Adrenal gland (tissue), 12 donors: ENCODE data around the gene MDN1. TPM values are rescaled to one million over a fixed set of nuclear protein-coding genes. Genes with fewer than 3 reads are reported as not detected.
A peak's percentile ranks its signal among the peaks of the same experiment; 100 is the strongest.
"Not testable (repeated sequence)": the region's sequence is repeated elsewhere in the genome, so short reads cannot be mapped to it uniquely, and the experiment has no call there.

Experiments
- DNase-seq, 7 donors: peaks; one replicate each; pipeline ENCODE4 v3.0.0-alpha.2; 2019 to 2020
- H3K27ac ChIP-seq, 5 donors: fragments of 200-600 bp; sonication (generic) in 4 of 5; 1 replicate in 3 of 5; 2 replicates in 2 of 5; pipeline versions ENCODE4 v1.5.1 to v1.8.0; 2016 to 2020; ENCODE audit warnings: mild to moderate bottlenecking in 1 of 5
- H3K27me3 ChIP-seq: fragments of 200-600 bp; 2 replicates; pipeline ENCODE4 v1.8.0; 2021
- H3K36me3 ChIP-seq, 2 donors: fragments of 200-600 bp; replicated peaks in 1 of 2; 1 replicate in 1 of 2; 2 replicates in 1 of 2; pipeline versions ENCODE4 v1.5.1 to v1.8.0; 2018 to 2022
- H3K4me1 ChIP-seq, 2 donors: fragments of 200-600 bp; replicated peaks in 1 of 2; 1 replicate in 1 of 2; 2 replicates in 1 of 2; pipeline versions ENCODE4 v1.5.1 to v1.8.0; 2018 to 2021
- H3K4me3 ChIP-seq, 4 donors: fragments of 200-600 bp; sonication (generic) in 3 of 4; one replicate each; pipeline ENCODE4 v1.5.1; 2016 to 2018
- H3K9me3 ChIP-seq, 3 donors: fragments of 200-600 bp; sonication (generic) in 1 of 3; replicated peaks in 1 of 3; 1 replicate in 2 of 3; 2 replicates in 1 of 3; pipeline versions ENCODE4 v1.5.1 to v1.8.0; 2016 to 2021
- POLR2A ChIP-seq, 2 donors: fragments of 450-650 bp; IDR thresholded peaks; one replicate each; pipeline ENCODE4 v1.6.1; 2017; ENCODE audit warnings: antibody characterized with exemption in 2 of 2, mild to moderate bottlenecking in 2 of 2, moderate library complexity in 1 of 2
- WGBS, 4 donors: extraction: QIAGEN DNeasy Blood & Tissue Kit in 2 of 4; methylation state at CpG; one replicate each; pipeline versions ENCODE4 v1.1.5 to v1.1.7; 2013 to 2017; 5-methylcytosine and 5-hydroxymethylcytosine counted together
- intact Hi-C, 2 donors: fragments of 100-400 bp; cut with DNase I; formaldehyde crosslinking; loops; one replicate each; pipeline versions ENCODE4 v1.14.1 to v1.15.0; 2022 to 2023
- polyA plus RNA-seq, 3 donors: library from polyadenylated mRNA; stranded (reverse); fragments of 200-250 nt in 2 of 3; fragments of 350-450 nt in 1 of 3; fragmentation: Illumina TruSeq in 1 of 3; extraction: RNeasy Lipid Tissue Mini Kit (QIAGEN cat#74804) in 1 of 3; gene quantifications; one replicate each; pipeline ENCODE4 v1.2.3, GENCODE V29; 2013 to 2014
- total RNA-seq, 9 donors: library from RNA; depleted of rRNA in 4 of 9; stranded (reverse); fragments of >200 nt in 4 of 9; fragments of 120-200 nt in 1 of 9; fragmentation: NEBNext Ultra II Directional in 1 of 9; extraction: Animal tissue kit (Norgen Biotek cat#: 25700) in 1 of 9; gene quantifications; one replicate each; pipeline versions ENCODE4 v1.1.0 to v1.2.4, GENCODE V29; 2013 to 2023
- TF ChIP-seq, protein P1 (sequence below), 6 experiments: fragments of 450-650 bp in 4 of 6; fragments of 200-600 bp in 2 of 6; sonication (generic) in 1 of 6; IDR thresholded peaks; 1 replicate in 5 of 6; 2 replicates in 1 of 6; pipeline versions ENCODE4 v1.5.1 to v1.8.0; 2016 to 2021; ENCODE audit warnings: antibody characterized with exemption in 6 of 6, mild to moderate bottlenecking in 2 of 6, moderate library complexity in 1 of 6
- donor health status: healthy with polysubstance abuse.
- donor health status: Bipolar disorder and iron deficiency.
- donor health status: DM: yes; HTN: yes; CAD: no.
- donor health status: DM: no; HTN: no; CAD: no.
- donor health status: DM: no; HTN: no; CAD: no.
- donor health status: DM: yes; HTN: yes; CAD: no.

Gene MDN1
- total and polyA plus RNA-seq, 12 donors = 15.0 to 74.1 (median 28.4) TPM

DNA sequence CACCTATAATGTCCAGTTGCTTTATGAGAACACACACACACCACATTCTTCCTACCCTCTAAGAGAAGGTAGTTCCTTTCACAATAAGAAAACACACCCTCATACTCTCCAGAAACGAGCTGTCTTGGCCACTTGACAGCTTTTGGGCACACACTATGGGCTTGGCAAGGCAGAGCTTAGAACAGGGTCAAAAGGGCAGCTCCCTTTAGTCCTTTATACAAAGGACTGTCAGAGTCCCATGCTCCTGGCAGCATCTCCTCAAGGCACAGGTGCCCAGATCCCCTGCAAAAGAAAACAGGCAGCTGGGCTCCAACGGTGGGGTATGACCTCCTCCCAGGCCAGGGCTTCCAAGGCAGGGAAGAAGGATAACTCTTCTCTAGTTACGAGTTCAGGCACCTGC is 176.2 kb downstream of the MDN1 start:
- H3K36me3 ChIP-seq = peaks cover 0 to 50% of the 10 kb centered on the region in 2 donors
- WGBS, 4 donors = 55 to 90% (median 62%) methylated on average over 2 to 3 of the region's 3 CpGs

DNA sequence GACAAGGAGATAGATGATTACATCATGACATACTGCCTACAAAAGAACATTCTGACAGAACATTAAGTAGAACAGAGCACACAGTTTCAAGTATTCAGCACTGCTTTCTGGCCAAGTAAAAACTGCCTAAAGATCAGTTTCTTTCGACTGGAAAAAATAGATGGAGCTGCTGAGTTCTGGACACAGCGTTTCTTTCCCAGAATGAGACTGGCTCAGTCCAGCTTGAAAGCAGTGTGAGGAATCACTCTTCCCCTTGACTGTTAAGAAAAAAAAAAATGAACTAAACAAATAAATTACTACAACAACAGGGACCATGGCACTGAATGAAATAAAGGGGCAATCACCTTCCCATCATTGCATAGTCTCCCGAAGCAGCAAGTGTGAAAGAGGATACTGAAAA is 176.6 kb downstream of the MDN1 start:
- Histone ChIP-seq H3K4me1 (peaks cover 0 to 10% of the 10 kb centered on the region in 2 donors), H3K36me3 (peaks cover 0 to 47% of the 10 kb centered on the region in 2 donors), H3K27ac (no peak overlapping the region), H3K4me3 (no peak overlapping the region), H3K9me3 (no peaks in the 10 kb centered on the region), H3K27me3 (no peaks in the 10 kb centered on the region)
- 69 to 82% (median 80%) methylated on average over 3 of the region's 3 CpGs for WGBS, 4 donors
- intact Hi-C loops = no loop called here
- DNase-seq = no peak
- TF ChIP-seq, protein P1, sequence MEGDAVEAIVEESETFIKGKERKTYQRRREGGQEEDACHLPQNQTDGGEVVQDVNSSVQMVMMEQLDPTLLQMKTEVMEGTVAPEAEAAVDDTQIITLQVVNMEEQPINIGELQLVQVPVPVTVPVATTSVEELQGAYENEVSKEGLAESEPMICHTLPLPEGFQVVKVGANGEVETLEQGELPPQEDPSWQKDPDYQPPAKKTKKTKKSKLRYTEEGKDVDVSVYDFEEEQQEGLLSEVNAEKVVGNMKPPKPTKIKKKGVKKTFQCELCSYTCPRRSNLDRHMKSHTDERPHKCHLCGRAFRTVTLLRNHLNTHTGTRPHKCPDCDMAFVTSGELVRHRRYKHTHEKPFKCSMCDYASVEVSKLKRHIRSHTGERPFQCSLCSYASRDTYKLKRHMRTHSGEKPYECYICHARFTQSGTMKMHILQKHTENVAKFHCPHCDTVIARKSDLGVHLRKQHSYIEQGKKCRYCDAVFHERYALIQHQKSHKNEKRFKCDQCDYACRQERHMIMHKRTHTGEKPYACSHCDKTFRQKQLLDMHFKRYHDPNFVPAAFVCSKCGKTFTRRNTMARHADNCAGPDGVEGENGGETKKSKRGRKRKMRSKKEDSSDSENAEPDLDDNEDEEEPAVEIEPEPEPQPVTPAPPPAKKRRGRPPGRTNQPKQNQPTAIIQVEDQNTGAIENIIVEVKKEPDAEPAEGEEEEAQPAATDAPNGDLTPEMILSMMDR (IDR thresholded peaks at IDR 0.05) = no peak
- no peak for TF ChIP-seq POLR2A (IDR thresholded peaks at IDR 0.05)

More for the DNA sequence above, 176.2 kb downstream of the MDN1 start:
- no peak overlapping the region for H3K4me3 ChIP-seq
- H3K9me3 ChIP-seq = no peaks in the 10 kb centered on the region
- H3K27me3 ChIP-seq = no peaks in the 10 kb centered on the region
- H3K27ac ChIP-seq = no peak overlapping the region
- peaks cover 0 to 9% of the 10 kb centered on the region in 2 donors for H3K4me1 ChIP-seq
- intact Hi-C loops = no loop called here
- TF ChIP-seq POLR2A (IDR thresholded peaks at IDR 0.05) = no peak
- TF ChIP-seq, protein P1 (IDR thresholded peaks at IDR 0.05) = no peak
- DNase-seq = peak in 1 of 7 donors; percentile 8

DNA sequence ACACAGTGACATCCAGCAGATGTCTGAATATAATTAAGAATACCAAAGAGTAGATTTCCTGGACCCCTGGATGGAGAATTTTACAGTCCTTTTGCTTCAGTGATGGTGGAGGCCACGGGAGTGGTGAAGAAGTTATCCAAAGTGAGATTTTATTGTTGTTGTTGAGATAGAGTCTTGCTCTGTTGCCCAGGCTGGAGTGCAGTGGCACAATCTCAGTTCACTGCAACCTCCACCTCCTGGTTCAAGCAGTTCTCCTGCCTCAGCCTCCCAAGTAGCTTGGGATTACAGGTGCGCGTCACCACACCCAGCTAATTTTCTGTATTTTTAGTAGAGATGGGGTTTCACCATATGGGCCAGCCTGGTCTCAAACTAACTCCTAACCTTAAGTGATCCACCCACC is 178.0 kb downstream of the MDN1 start:
- H3K36me3 ChIP-seq = peaks cover 0 to 34% of the 10 kb centered on the region in 2 donors
- 98 to 100% (median 99%) methylated on average over 3 of the region's 3 CpGs for WGBS, 4 donors
- peaks cover 0 to 15% of the 10 kb centered on the region in 2 donors for H3K4me1 ChIP-seq

DNA sequence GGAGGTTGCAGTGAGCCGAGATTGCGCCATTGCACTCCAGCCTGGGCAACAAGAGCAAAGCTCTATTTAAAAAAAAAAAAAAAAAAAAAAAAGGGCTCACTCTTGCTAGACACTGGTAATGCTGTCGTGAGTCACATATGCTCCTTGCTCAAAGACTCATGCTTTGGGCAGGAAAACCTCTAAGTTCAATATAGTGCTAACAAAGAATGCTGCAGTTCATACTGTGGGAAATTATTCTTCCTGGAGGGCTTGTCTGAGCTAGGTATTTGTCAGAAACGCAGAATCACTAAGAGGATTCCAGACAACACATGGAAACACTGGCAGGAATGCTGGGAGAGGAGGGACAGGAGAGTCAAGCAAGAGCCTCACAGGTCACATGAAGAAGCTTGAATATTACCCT is 178.8 kb downstream of the MDN1 start:
- DNase-seq = no peak
- no peaks in the 10 kb centered on the region for H3K27me3 ChIP-seq
- no peaks in the 10 kb centered on the region for H3K9me3 ChIP-seq
- H3K36me3 ChIP-seq = peaks cover 0 to 26% of the 10 kb centered on the region in 2 donors
- intact Hi-C loops = no loop called here
- no peak overlapping the region for H3K4me3 ChIP-seq
- no peak overlapping the region for H3K27ac ChIP-seq
- 93 to 98% (median 95%) methylated on average over 4 of the region's 4 CpGs for WGBS, 4 donors
- peaks cover 0 to 15% of the 10 kb centered on the region in 2 donors for H3K4me1 ChIP-seq
- TF ChIP-seq, protein P1 (IDR thresholded peaks at IDR 0.05) = no peak
- no peak for TF ChIP-seq POLR2A (IDR thresholded peaks at IDR 0.05)

More for the DNA sequence above, 178.0 kb downstream of the MDN1 start:
- H3K27me3 ChIP-seq, H3K4me3 ChIP-seq, H3K9me3 ChIP-seq, intact Hi-C loops, DNase-seq, H3K27ac ChIP-seq: not testable (repeated sequence)
